PFSK-1 (cell line): ENCODE data around the gene YIPF7.

ENCODE experiments used
- POLR2AphosphoS5 ChIP-seq: IDR thresholded peaks from 2 replicates; pipeline ENCODE4 v1.6.1; 2012; ENCODE audit warnings: low read depth, mild to moderate bottlenecking, control low read depth, low read length, moderate library complexity
- SIN3A ChIP-seq: IDR thresholded peaks from 2 replicates; pipeline ENCODE4 v1.6.1; 2012; ENCODE audit warnings: mild to moderate bottlenecking, low read length, moderate library complexity, borderline replicate concordance; ENCODE audit not compliant: insufficient read depth
- TAF1 ChIP-seq: IDR thresholded peaks from 2 replicates; pipeline ENCODE4 v1.6.1; 2012; ENCODE audit warnings: low read length, control low read depth, borderline replicate concordance; ENCODE audit not compliant: insufficient read depth
- TF ChIP-seq, protein P1 (sequence below), 2 experiments: IDR thresholded peaks; 2 replicates each; pipeline versions ENCODE4 v1.6.1 to v1.8.0; 2011 to 2012; ENCODE audit warnings: low read depth in 2 of 2, low read length in 2 of 2, control low read depth in 1 of 2, inconsistent platforms in 1 of 2, mild to moderate bottlenecking in 1 of 2, moderate library complexity in 1 of 2; ENCODE audit not compliant: insufficient read depth in 1 of 2

DNA sequence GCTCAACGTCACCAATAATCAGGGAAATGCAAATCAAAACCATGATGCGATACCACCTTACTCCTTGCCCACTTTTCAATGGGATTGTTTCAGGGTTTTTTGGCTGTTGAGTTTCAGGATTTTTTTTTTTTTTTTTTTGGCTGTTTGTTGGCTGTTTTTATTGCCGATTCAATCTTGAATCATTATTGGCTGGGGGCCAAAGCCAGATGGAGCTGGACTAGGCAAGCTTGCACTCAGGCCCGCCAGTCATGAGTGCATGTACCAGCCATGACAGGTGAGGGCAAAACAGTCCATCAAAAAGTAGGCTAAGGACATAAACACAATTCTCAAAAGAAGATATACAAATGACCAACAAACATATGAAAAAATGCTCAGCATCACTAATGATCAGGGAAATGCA, 13.3 kb downstream of the YIPF7 start:
- TF ChIP-seq TAF1, result no peak
- no peak for TF ChIP-seq SIN3A
- TF ChIP-seq, protein P1, sequence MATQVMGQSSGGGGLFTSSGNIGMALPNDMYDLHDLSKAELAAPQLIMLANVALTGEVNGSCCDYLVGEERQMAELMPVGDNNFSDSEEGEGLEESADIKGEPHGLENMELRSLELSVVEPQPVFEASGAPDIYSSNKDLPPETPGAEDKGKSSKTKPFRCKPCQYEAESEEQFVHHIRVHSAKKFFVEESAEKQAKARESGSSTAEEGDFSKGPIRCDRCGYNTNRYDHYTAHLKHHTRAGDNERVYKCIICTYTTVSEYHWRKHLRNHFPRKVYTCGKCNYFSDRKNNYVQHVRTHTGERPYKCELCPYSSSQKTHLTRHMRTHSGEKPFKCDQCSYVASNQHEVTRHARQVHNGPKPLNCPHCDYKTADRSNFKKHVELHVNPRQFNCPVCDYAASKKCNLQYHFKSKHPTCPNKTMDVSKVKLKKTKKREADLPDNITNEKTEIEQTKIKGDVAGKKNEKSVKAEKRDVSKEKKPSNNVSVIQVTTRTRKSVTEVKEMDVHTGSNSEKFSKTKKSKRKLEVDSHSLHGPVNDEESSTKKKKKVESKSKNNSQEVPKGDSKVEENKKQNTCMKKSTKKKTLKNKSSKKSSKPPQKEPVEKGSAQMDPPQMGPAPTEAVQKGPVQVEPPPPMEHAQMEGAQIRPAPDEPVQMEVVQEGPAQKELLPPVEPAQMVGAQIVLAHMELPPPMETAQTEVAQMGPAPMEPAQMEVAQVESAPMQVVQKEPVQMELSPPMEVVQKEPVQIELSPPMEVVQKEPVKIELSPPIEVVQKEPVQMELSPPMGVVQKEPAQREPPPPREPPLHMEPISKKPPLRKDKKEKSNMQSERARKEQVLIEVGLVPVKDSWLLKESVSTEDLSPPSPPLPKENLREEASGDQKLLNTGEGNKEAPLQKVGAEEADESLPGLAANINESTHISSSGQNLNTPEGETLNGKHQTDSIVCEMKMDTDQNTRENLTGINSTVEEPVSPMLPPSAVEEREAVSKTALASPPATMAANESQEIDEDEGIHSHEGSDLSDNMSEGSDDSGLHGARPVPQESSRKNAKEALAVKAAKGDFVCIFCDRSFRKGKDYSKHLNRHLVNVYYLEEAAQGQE (IDR thresholded peaks at IDR 0.05; ENCODE audit: insufficient read depth in 1 of 2, low read depth in 2 of 2, low read length in 2 of 2), result no peak
- no peak for TF ChIP-seq POLR2AphosphoS5
